Measurements from ENCODE around the gene MPPE1. TPM values are rescaled to one million over a fixed set of nuclear protein-coding genes. Genes with fewer than 3 reads are reported as not detected.

MPPE1 gene
- total RNA-seq, 2 experiments from 2014 or later, result 26.5 to 40.1 TPM

DNA sequence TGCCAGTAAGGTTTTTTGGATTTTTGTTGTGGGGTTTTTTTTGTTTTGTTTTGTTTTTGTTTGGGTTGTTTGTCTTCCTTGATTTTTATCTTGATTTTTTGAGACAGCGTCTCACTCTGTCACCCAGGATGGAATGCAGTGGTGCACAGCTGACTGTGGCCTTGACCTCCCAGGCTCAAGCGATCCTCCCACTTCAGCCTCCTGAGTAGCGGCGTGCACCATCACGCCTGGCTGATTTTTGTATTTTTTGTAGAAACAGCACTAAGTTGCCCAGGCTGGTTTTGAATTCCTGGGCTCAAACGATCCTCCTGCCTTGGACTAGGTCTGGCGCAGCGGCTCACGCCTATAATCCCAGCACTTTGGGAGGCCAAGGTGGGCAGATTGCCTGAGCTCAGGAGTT is 16.4 kb downstream of the MPPE1 start:
- Histone ChIP-seq H3K36me3 (ENCODE audit: insufficient read depth, low read length) (peaks cover 41% of the 10 kb centered on the region), H3K4me3 (ENCODE audit: low read depth, low read length, poor library complexity, severe bottlenecking) (no peak overlapping the region), H3K4me1 (ENCODE audit: insufficient read depth, low read length, poor library complexity, severe bottlenecking) (peaks cover 4% of the 10 kb centered on the region), H3K9me2 (ENCODE audit: insufficient read depth, low read length) (no peaks in the 10 kb centered on the region), H4K20me1 (ENCODE audit: insufficient read depth, low read length) (no peaks in the 10 kb centered on the region), H3K27ac (ENCODE audit: low read depth, low read length, poor library complexity, severe bottlenecking) (no peak overlapping the region), H3K79me2 (ENCODE audit: insufficient read depth, low read depth, low read length) (no peaks in the 10 kb centered on the region), H2AFZ (ENCODE audit: low read length) (no peak overlapping the region), H3K4me2 (ENCODE audit: low read length) (no peak overlapping the region), H3K9me3 (ENCODE audit: low read length) (no peaks in the 10 kb centered on the region)
- no peak for TF ChIP-seq CTCF (conservative IDR thresholded peaks at IDR 0.05; ENCODE audit: low read length)
- TF ChIP-seq EZH2phosphoT487 (IDR thresholded peaks at IDR 0.05; ENCODE audit: borderline replicate concordance, low read depth, low read length), result no peak
- ChIA-PET CTCF (ENCODE audit: unreplicated experiment) (no interaction called here), POLR2A (interaction anchor here (0.7 kb wide), 1 partner anchor 49 kb away, joined by 3 read pairs; no protein-coding TSS in a partner anchor)
- BruUV-seq (replicated peaks), result no TSS peak
- intact Hi-C loops (cut with micrococcal nuclease; ENCODE audit: unreplicated experiment), result no loop called here
- no peak for DNase-seq (ENCODE audit: low spot score)

- TF ChIP-seq EZH2phosphoT487 (IDR thresholded peaks at IDR 0.05; ENCODE audit: borderline replicate concordance, low read depth, low read length) (no peak), CTCF (conservative IDR thresholded peaks at IDR 0.05; ENCODE audit: low read length) (no peak)
- Histone ChIP-seq H3K27ac (ENCODE audit: low read depth, low read length, poor library complexity, severe bottlenecking) (no peak overlapping the region), H4K20me1 (ENCODE audit: insufficient read depth, low read length) (no peaks in the 10 kb centered on the region), H3K9me2 (ENCODE audit: insufficient read depth, low read length) (no peaks in the 10 kb centered on the region), H3K4me2 (ENCODE audit: low read length) (no peak overlapping the region), H3K4me3 (ENCODE audit: low read depth, low read length, poor library complexity, severe bottlenecking) (no peak overlapping the region), H3K79me2 (ENCODE audit: insufficient read depth, low read depth, low read length) (no peaks in the 10 kb centered on the region), H2AFZ (ENCODE audit: low read length) (no peak overlapping the region), H3K4me1 (ENCODE audit: insufficient read depth, low read length, poor library complexity, severe bottlenecking) (peaks cover 16% of the 10 kb centered on the region), H3K36me3 (ENCODE audit: insufficient read depth, low read length) (peaks cover 48% of the 10 kb centered on the region), H3K9me3 (ENCODE audit: low read length) (no peaks in the 10 kb centered on the region)
- CTCF ChIA-PET (ENCODE audit: unreplicated experiment), result no interaction called here
- no peak for DNase-seq (ENCODE audit: low spot score)
- intact Hi-C loops (cut with micrococcal nuclease; ENCODE audit: unreplicated experiment), result no loop called here
- POLR2A ChIA-PET, result no interaction called here
- no TSS peak for BruUV-seq (replicated peaks)
Measured at GRCh38 chr18:11889284-11889683, 18.8 kb downstream of the MPPE1 start.

- no peaks in the 10 kb centered on the region for H3K9me2 ChIP-seq (ENCODE audit: insufficient read depth, low read length)
- no peak overlapping the region for H3K4me2 ChIP-seq (ENCODE audit: low read length)
- CTCF ChIA-PET (ENCODE audit: unreplicated experiment), result no interaction called here
- H3K4me1 ChIP-seq (ENCODE audit: insufficient read depth, low read length, poor library complexity, severe bottlenecking), result peaks cover 17% of the 10 kb centered on the region
- no peak overlapping the region for H3K4me3 ChIP-seq (ENCODE audit: low read depth, low read length, poor library complexity, severe bottlenecking)
- POLR2A ChIA-PET, result no interaction called here
- TF ChIP-seq CTCF (conservative IDR thresholded peaks at IDR 0.05; ENCODE audit: low read length), result no peak
- intact Hi-C loops (cut with micrococcal nuclease; ENCODE audit: unreplicated experiment), result no loop called here
- no TSS peak for BruUV-seq (replicated peaks)
- no peaks in the 10 kb centered on the region for H4K20me1 ChIP-seq (ENCODE audit: insufficient read depth, low read length)
- H2AFZ ChIP-seq (ENCODE audit: low read length), result no peak overlapping the region
- peaks cover 53% of the 10 kb centered on the region for H3K36me3 ChIP-seq (ENCODE audit: insufficient read depth, low read length)
- H3K27ac ChIP-seq (ENCODE audit: low read depth, low read length, poor library complexity, severe bottlenecking), result no peak overlapping the region
- DNase-seq (ENCODE audit: low spot score), result no peak
- H3K9me3 ChIP-seq (ENCODE audit: low read length), result no peaks in the 10 kb centered on the region
- H3K79me2 ChIP-seq (ENCODE audit: insufficient read depth, low read depth, low read length), result no peaks in the 10 kb centered on the region
Measured at GRCh38 chr18:11888726-11889125, 19.4 kb downstream of the MPPE1 start.

Measured in OCI-LY7 (cell line).